ENCODE measurements around the gene ITPR1.

The ITPR1 gene

GRCh38 chr3:4856136-4856535 is 363.0 kb downstream of the ITPR1 start:
- Histone ChIP-seq H3K27ac (no peak overlapping the region), H3K4me3 (no peak overlapping the region), H3K9me3 (ENCODE audit: low read depth, low read length) (no peaks in the 10 kb centered on the region), H3K9ac (ENCODE audit: insufficient read length) (no peak overlapping the region), H3K36me3 (ENCODE audit: insufficient read depth, low read length) (no peaks in the 10 kb centered on the region)
- no peak for DNase-seq (ENCODE audit: low read depth, low spot score)
- TF ChIP-seq EZH2 (IDR thresholded peaks at IDR 0.05) (no peak), FOXP2 (optimal IDR thresholded peaks at IDR 0.05; ENCODE audit: control extremely low read depth, extremely low read length, insufficient read depth) (no peak), POLR2AphosphoS5 (IDR thresholded peaks at IDR 0.05; ENCODE audit: borderline replicate concordance, low read depth, low read length) (no peak)

GRCh38 chr3:4856564-4856963 is 363.4 kb downstream of the ITPR1 start:
- Histone ChIP-seq H3K9me3 (ENCODE audit: low read depth, low read length) (no peaks in the 10 kb centered on the region), H3K36me3 (ENCODE audit: insufficient read depth, low read length) (no peaks in the 10 kb centered on the region), H3K9ac (ENCODE audit: insufficient read length) (no peak overlapping the region), H3K27ac (no peak overlapping the region), H3K4me3 (no peak overlapping the region)
- DNase-seq (ENCODE audit: low read depth, low spot score) = no peak
- TF ChIP-seq EZH2 (IDR thresholded peaks at IDR 0.05) (no peak), POLR2AphosphoS5 (IDR thresholded peaks at IDR 0.05; ENCODE audit: borderline replicate concordance, low read depth, low read length) (no peak), FOXP2 (optimal IDR thresholded peaks at IDR 0.05; ENCODE audit: control extremely low read depth, extremely low read length, insufficient read depth) (no peak)

- Histone ChIP-seq H3K36me3 (ENCODE audit: insufficient read depth, low read length) (no peaks in the 10 kb centered on the region), H3K9me3 (ENCODE audit: low read depth, low read length) (no peaks in the 10 kb centered on the region), H3K9ac (ENCODE audit: insufficient read length) (no peak overlapping the region), H3K27ac (no peak overlapping the region), H3K4me3 (no peak overlapping the region)
- TF ChIP-seq EZH2 (IDR thresholded peaks at IDR 0.05) (no peak), FOXP2 (optimal IDR thresholded peaks at IDR 0.05; ENCODE audit: control extremely low read depth, extremely low read length, insufficient read depth) (no peak)
- no peak for DNase-seq (ENCODE audit: low read depth, low spot score)
These were observed 363.8 kb downstream of the ITPR1 start for GRCh38 chr3:4856986-4857385.

GRCh38 chr3:4859788-4860187 is 366.6 kb downstream of the ITPR1 start:
- H3K9me3 ChIP-seq (ENCODE audit: low read depth, low read length) = no peaks in the 10 kb centered on the region
- TF ChIP-seq FOXP2 (optimal IDR thresholded peaks at IDR 0.05; ENCODE audit: control extremely low read depth, extremely low read length, insufficient read depth) = no peak
- TF ChIP-seq POLR2AphosphoS5 (IDR thresholded peaks at IDR 0.05; ENCODE audit: borderline replicate concordance, low read depth, low read length) = no peak
- TF ChIP-seq EZH2 (IDR thresholded peaks at IDR 0.05) = no peak
- no peak for DNase-seq (ENCODE audit: low read depth, low spot score)
- H3K36me3 ChIP-seq (ENCODE audit: insufficient read depth, low read length) = no peaks in the 10 kb centered on the region
- H3K27ac ChIP-seq = no peak overlapping the region
- H3K9ac ChIP-seq (ENCODE audit: insufficient read length) = no peak overlapping the region
- H3K4me3 ChIP-seq = no peak overlapping the region

GRCh38 chr3:4862973-4863372 is 369.8 kb downstream of the ITPR1 start:
- TF ChIP-seq POLR2AphosphoS5 (IDR thresholded peaks at IDR 0.05; ENCODE audit: borderline replicate concordance, low read depth, low read length) (no peak), FOXP2 (optimal IDR thresholded peaks at IDR 0.05; ENCODE audit: control extremely low read depth, extremely low read length, insufficient read depth) (no peak), EZH2 (IDR thresholded peaks at IDR 0.05) (no peak)
- H3K36me3 ChIP-seq (ENCODE audit: insufficient read depth, low read length) = no peaks in the 10 kb centered on the region
- no peak overlapping the region for H3K27ac ChIP-seq
- H3K9me3 ChIP-seq (ENCODE audit: low read depth, low read length) = no peaks in the 10 kb centered on the region
- no peak overlapping the region for H3K9ac ChIP-seq (ENCODE audit: insufficient read length)
- DNase-seq (ENCODE audit: low read depth, low spot score) = no peak
- no peak overlapping the region for H3K4me3 ChIP-seq

- no peaks in the 10 kb centered on the region for H3K36me3 ChIP-seq (ENCODE audit: insufficient read depth, low read length)
- no peak overlapping the region for H3K4me3 ChIP-seq
- H3K27ac ChIP-seq = no peak overlapping the region
- no peak overlapping the region for H3K9ac ChIP-seq (ENCODE audit: insufficient read length)
- DNase-seq (ENCODE audit: low read depth, low spot score) = no peak
- H3K9me3 ChIP-seq (ENCODE audit: low read depth, low read length) = no peaks in the 10 kb centered on the region
- no peak for TF ChIP-seq EZH2 (IDR thresholded peaks at IDR 0.05)
- TF ChIP-seq FOXP2 (optimal IDR thresholded peaks at IDR 0.05; ENCODE audit: control extremely low read depth, extremely low read length, insufficient read depth) = no peak
- no peak for TF ChIP-seq POLR2AphosphoS5 (IDR thresholded peaks at IDR 0.05; ENCODE audit: borderline replicate concordance, low read depth, low read length)
These were observed 371.4 kb downstream of the ITPR1 start for GRCh38 chr3:4864503-4864902.

- DNase-seq (ENCODE audit: low read depth, low spot score) = no peak
- TF ChIP-seq FOXP2 (optimal IDR thresholded peaks at IDR 0.05; ENCODE audit: control extremely low read depth, extremely low read length, insufficient read depth) = no peak
- TF ChIP-seq EZH2 (IDR thresholded peaks at IDR 0.05) = no peak
- TF ChIP-seq POLR2AphosphoS5 (IDR thresholded peaks at IDR 0.05; ENCODE audit: borderline replicate concordance, low read depth, low read length) = no peak
- no peaks in the 10 kb centered on the region for H3K36me3 ChIP-seq (ENCODE audit: insufficient read depth, low read length)
- H3K9me3 ChIP-seq (ENCODE audit: low read depth, low read length) = no peaks in the 10 kb centered on the region
- H3K27ac ChIP-seq = no peak overlapping the region
- H3K4me3 ChIP-seq = no peak overlapping the region
- no peak overlapping the region for H3K9ac ChIP-seq (ENCODE audit: insufficient read length)
These were observed 372.6 kb downstream of the ITPR1 start for GRCh38 chr3:4865714-4866113.

GRCh38 chr3:4866866-4867265 is 373.7 kb downstream of the ITPR1 start:
- Histone ChIP-seq H3K4me3 (no peak overlapping the region), H3K9ac (ENCODE audit: insufficient read length) (no peak overlapping the region), H3K36me3 (ENCODE audit: insufficient read depth, low read length) (no peaks in the 10 kb centered on the region), H3K27ac (no peak overlapping the region), H3K9me3 (ENCODE audit: low read depth, low read length) (no peaks in the 10 kb centered on the region)
- TF ChIP-seq FOXP2 (optimal IDR thresholded peaks at IDR 0.05; ENCODE audit: control extremely low read depth, extremely low read length, insufficient read depth) = no peak
- TF ChIP-seq EZH2 (IDR thresholded peaks at IDR 0.05) = no peak
- TF ChIP-seq POLR2AphosphoS5 (IDR thresholded peaks at IDR 0.05; ENCODE audit: borderline replicate concordance, low read depth, low read length) = no peak
- no peak for DNase-seq (ENCODE audit: low read depth, low spot score)

- H3K9ac ChIP-seq (ENCODE audit: insufficient read length) = no peak overlapping the region
- TF ChIP-seq EZH2 (IDR thresholded peaks at IDR 0.05) = no peak
- no peak for TF ChIP-seq FOXP2 (optimal IDR thresholded peaks at IDR 0.05; ENCODE audit: control extremely low read depth, extremely low read length, insufficient read depth)
- TF ChIP-seq POLR2AphosphoS5 (IDR thresholded peaks at IDR 0.05; ENCODE audit: borderline replicate concordance, low read depth, low read length) = no peak
- no peak overlapping the region for H3K4me3 ChIP-seq
- H3K9me3 ChIP-seq (ENCODE audit: low read depth, low read length) = no peaks in the 10 kb centered on the region
- no peak overlapping the region for H3K27ac ChIP-seq
- DNase-seq (ENCODE audit: low read depth, low spot score) = no peak
- H3K36me3 ChIP-seq (ENCODE audit: insufficient read depth, low read length) = no peaks in the 10 kb centered on the region
These were observed 384.1 kb downstream of the ITPR1 start for GRCh38 chr3:4877173-4877787.

All from SK-N-MC (cell line).